GM18951 (cell line): ENCODE data around the gene KRTAP9-6.
"Not testable (repeated sequence)": the region's sequence is repeated elsewhere in the genome, so short reads cannot be mapped to it uniquely, and the experiment has no call there.

Source experiments
- POLR2A ChIP-seq: IDR thresholded peaks from 4 replicates; pipeline ENCODE4 v1.6.1; 2011; ENCODE audit warnings: mild to moderate bottlenecking; ENCODE audit not compliant: insufficient read length, insufficient read depth; ENCODE audit errors: extremely low read depth
- in situ Hi-C: fragments of 300-500 bp; cut with MboI; formaldehyde crosslinking; loops from one replicate; pipeline ENCODE4 v1.12.0; 2022; ENCODE audit warnings: low sequenced_read_pairs, mixed read lengths, inconsistent platforms; ENCODE audit not compliant: unreplicated experiment

Gene KRTAP9-6, protein sequence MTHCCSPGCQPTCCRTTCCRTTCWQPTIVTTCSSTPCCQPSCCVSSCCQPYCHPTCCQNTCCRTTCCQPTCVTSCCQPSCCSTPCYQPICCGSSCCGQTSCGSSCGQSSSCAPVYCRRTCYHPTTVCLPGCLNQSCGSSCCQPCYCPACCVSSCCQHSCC

DNA sequence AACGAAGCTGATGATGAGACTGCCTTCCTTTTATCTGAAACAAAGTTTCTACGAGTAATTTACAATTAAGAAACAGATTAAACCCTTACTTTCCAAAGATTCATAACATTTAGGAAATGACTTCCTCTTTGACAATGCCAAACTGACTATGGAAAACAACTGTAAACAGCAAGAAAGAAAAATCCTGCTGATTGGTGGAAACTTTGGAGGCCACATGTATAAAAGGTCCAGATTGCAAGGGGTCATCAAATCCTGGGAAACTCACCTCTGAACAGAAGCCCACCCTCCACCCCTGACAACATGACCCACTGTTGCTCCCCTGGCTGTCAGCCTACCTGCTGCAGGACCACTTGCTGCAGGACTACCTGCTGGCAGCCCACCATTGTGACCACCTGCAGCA, at the start of gene KRTAP9-6:
Gene KRTAP9-6, plus strand, starts transcription at position 301 of the 400 bp plus-strand sequence. Its CDS starts 0 bp downstream, at position 301.
- in situ Hi-C loops: no loop called here
- TF ChIP-seq POLR2A: no peak

DNA sequence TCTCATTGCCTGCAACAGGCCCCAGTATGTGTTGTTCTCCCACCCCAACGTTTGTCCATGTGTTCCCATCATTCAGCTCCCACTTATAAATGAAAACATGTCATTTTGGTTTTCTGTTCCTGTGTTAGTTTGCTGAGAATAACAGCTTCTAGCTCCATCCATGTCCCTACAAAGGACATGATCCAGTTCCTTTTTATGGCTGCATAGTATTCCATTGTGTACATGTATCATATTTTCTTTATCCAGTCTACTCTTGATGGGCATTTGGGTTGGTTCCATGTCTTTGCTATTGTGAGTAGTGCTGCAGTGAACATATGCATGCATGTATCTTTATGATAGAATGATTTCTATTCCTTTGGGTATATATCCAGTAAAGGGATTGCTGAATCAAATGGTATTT, 49.5 kb upstream of the KRTAP9-6 start:
- in situ Hi-C loops: no loop called here

DNA sequence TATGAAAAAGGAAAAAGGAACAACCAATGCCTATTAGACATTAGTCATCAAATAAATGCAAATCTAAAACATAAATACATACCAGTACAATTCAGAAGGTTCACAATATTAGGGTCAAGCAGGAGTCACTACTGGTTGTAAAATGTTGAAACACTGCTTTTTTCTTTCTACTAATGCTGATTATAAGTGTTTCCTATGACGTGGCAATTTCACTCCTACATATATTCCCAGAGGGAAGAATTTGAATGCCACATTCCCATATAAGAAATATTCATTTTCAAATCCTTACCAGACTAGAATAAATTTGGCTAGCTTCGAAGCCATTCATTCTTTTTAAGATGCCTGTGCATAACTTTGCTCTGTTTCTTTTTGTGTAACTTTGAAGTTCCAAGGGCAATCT, 41.4 kb upstream of the KRTAP9-6 start:
- in situ Hi-C loops: no loop called here
- no peak for TF ChIP-seq POLR2A

More for the DNA sequence above, 49.5 kb upstream of the KRTAP9-6 start:
- TF ChIP-seq POLR2A: no peak

DNA sequence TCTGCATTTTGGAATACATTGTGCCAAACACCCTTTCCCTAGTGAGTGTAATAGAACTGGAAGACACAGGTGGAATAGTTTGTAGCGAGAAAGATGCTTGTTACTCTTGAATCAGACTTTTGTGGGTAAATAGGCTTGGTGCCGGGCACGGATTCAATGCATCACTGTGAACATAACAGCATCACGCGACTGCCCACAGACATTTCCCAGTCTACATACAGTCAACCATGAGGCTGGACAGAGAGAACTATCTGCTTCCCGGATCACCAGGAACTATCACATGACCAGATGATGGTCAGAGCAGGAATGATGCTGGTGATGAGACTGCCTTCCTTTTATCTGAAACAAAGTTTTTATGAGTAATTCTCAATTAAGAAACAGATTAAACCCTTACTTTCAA, 39.1 kb upstream of the KRTAP9-6 start:
- in situ Hi-C loops: no loop called here
- TF ChIP-seq POLR2A: no peak

DNA sequence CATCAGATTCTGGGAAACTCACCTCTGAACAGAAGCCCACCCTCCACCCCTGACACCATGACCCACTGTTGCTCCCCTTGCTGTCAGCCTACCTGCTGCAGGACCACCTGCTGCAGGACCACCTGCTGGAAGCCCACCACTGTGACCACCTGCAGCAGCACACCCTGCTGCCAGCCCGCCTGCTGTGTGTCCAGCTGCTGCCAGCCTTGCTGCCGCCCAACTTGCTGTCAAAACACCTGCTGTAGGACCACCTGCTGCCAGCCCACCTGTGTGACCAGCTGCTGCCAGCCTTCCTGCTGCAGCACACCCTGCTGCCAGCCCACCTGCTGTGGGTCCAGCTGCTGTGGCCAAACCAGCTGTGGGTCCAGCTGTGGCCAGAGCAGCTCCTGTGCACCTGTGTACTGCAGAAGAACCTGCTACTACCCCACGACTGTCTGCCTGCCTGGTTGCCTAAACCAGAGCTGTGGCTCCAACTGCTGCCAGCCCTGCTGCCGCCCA, 38.5 kb upstream of the KRTAP9-6 start, which contains the start of gene KRTAP9-2:
Gene KRTAP9-2, plus strand, starts transcription at position 51 of the 498 bp plus-strand sequence. Its CDS starts 7 bp downstream, at position 58.
- in situ Hi-C loops: not testable (repeated sequence)

DNA sequence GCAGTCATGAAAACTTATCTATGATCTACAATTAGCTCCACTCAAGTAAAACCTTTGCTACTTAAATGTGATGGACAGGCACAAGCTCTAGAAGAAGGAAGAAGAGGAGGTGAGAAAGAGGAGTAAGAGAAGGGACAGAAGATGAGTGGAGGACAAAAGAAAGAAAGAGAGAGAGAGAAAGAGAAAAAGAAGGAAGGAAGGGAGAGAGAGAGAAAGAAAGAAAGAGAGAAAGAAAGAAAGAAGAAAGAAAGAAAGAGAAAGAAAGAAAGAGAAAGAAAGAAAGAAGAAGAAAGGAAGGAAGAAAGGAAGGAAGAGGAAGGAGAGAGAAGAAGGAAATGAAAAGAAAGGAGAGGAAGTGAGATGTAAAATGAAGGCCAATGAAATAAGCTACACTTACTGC, 35.1 kb upstream of the KRTAP9-6 start:
- in situ Hi-C loops: no loop called here
- no peak for TF ChIP-seq POLR2A

DNA sequence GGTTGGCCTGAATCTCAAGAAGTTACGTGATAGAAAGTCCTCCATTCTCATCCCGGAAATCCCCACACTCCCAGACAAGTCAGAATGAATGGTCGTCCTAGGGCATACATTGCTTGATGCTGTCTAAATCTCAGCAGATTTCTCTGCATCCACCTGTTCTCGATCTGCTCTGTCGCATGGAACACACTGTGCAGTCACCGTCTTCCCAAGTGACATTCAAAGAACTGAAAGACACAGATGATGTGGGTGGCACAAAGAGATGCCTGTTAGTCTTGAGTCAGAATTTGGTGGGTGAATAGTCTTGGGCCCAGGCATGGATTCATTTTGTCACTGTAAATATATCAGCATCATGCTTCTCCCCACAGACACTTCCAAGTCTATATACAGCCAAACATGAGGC, 33.4 kb upstream of the KRTAP9-6 start:
- no peak for TF ChIP-seq POLR2A
- in situ Hi-C loops: no loop called here

DNA sequence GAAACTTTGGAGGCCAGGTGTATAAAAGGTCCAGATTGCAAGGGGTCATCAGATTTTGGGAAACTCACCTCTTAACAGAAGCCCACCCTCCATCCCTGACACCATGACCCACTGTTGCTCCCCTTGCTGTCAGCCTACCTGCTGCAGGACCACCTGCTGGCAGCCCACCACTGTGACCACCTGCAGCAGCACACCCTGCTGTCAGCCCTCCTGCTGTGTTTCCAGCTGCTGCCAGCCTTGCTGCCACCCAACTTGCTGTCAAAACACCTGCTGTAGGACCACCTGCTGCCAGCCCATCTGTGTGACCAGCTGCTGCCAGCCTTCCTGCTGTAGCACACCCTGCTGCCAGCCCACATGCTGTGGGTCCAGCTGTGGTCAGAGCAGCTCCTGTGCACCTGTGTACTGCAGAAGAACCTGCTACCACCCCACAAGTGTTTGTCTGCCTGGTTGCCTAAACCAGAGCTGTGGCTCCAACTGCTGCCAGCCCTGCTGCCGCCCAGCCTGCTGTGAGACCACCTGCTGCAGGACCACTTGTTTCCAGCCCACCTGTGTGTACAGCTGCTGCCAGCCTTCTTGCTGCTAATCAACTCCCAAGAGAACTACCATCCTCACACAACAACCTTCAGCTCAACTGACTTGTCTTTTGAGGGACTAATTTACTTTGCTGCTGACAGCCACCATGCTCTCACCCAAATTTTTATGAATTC, 32.6 kb upstream of the KRTAP9-6 start, which contains the start of gene KRTAP9-3:
Gene KRTAP9-3, plus strand, starts transcription at position 51 of the 707 bp plus-strand sequence. Its CDS starts 53 bp downstream, at position 104.
- in situ Hi-C loops: not testable (repeated sequence)

DNA sequence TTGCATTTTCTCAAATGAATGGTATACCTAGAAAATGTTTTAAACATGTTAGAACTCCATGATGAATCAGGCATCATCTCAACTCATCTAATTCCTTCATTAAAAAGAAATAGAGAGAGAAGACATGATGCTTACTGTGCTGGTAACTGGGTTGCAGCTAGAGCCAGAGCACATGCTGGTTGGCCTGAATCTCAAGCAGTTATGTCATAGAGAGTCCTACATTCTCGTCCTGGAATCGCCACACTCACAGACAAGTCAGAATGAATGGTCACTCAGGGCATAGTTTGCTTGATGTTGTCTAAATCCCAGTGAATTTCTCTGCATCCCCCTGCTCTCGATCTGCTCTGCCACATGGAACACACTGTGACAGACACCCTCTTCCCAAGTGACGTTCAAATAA, 28.1 kb upstream of the KRTAP9-6 start:
- in situ Hi-C loops: not testable (repeated sequence)

DNA sequence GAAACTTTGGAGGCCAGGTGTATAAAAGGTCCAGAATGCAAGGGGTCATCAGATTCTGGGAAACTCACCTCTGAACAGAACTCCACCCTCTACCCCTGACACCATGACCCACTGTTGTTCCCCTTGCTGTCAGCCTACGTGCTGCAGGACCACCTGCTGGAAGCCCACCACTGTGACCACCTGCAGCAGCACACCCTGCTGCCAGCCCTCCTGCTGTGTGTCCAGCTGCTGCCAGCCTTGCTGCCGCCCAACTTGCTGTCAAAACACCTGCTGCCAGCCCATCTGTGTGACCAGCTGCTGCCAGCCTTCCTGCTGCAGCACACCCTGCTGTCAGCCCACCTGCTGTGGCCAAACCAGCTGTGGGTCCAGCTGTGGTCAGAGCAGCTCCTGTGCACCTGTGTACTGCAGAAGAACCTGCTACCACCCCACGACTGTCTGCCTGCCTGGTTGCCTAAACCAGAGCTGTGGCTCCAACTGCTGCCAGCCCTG, 27.2 kb upstream of the KRTAP9-6 start, which contains the start of gene KRTAP9-8:
Gene KRTAP9-8, plus strand, starts transcription at position 51 of the 489 bp plus-strand sequence. Its CDS starts 53 bp downstream, at position 104.
- in situ Hi-C loops: not testable (repeated sequence)

DNA sequence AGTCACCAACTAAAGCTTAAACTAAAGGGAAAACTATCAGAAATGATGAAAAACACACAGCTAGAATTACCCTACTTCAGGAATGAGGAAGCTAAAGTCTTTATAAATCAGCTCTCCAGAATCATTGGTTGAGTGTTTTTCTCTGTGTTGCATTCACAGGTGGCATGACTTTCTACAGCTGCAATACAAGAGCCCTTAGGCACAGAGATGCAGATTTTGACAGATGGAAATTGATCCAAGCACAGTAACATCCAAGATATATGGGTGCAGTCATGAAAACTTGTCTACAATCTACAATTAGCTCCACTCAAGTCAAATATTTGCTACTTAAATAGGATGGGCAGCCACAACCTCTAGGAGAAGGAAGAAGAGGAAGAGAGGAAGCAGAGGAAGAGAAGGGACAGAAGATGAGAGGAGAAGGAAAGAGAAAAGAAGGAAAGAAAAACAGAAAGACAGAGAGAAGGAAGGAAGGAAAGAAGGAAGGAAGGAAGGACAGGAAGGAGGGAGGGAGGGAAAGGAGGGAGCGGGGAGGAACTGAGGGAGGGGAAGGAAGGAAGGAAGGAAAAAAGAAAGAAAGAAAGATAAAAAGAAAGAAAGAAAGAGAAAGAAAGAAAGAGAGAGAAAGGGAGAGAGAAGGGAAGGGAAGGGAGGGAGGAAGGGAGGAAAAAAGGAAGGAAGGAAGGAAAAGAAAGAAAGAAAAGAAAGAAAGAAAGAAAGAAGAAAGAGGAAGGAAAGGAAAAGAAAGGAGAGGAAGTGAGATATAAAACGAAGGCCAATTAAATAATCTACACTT, 18.0 kb upstream of the KRTAP9-6 start:
- in situ Hi-C loops: not testable (repeated sequence)

DNA sequence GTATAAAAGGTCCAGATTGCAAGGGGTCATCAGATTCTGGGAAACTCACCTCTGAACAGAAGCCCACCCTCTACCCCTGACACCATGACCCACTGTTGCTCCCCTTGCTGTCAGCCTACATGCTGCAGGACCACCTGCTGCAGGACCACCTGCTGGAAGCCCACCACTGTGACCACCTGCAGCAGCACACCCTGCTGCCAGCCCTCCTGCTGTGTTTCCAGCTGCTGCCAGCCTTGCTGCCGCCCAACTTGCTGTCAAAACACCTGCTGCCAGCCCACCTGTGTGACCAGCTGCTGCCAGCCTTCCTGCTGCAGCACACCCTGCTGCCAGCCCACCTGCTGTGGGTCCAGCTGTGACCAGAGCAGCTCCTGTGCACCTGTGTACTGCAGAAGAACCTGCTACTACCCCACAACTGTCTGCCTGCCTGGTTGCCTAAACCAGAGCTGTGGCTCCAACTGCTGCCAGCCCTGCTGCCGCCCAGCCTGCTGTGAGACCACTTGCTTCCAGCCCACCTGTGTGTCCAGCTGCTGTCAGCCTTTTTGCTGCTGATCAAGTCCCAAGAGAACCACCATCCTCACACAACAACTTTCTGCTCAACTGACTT, 15.4 kb upstream of the KRTAP9-6 start, which contains the start of gene KRTAP9-4:
Gene KRTAP9-4, plus strand, starts transcription at position 51 of the 604 bp plus-strand sequence. Its CDS starts 34 bp downstream, at position 85.
- in situ Hi-C loops: not testable (repeated sequence)

DNA sequence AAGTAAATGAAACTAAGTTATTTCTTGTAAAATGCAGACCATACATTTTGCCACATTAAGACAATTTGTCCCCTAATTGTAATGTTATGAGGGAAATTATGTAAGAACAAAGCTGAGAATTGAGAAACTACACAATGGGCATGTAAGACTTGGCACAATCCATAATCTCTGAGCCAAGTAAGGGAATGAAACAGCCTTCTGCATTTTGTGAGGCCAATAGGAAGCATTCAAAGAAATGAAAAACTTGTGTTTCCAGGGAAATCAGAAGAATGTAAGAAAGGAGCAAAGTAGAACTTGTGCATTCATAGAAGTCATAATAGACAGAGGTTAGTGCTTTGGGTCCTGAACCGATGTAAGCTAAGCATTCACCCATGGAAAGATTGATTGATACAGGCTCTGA, 13.9 kb upstream of the KRTAP9-6 start:
- TF ChIP-seq POLR2A: no peak

More for the DNA sequence above, 13.9 kb upstream of the KRTAP9-6 start:
- in situ Hi-C loops: no loop called here
